ENCODE measurements around the gene NUP85.
"Not testable (repeated sequence)": the region's sequence is repeated elsewhere in the genome, so short reads cannot be mapped to it uniquely, and the experiment has no call there.

Gene NUP85

DNA sequence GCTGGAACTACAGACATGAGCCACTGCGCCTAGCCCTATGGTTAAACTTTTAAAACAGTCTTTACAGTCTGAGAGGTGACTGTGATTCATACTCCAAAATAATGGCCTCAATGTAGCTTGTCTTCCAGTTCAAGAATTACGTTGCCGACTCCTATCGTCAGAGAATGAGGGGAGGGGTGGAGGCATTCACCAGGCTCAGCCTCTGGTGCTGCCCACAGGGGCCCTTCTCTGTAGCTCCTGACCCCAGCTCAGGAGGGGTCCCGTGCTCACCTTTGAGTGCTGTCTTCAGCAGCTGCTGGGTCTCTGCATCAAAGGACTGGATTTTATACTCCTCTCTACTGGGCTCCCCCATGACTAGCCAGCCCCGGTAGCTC lies 64.4 kb downstream of the NUP85 start:
- peak; percentile 75 for DNase-seq

- DNase-seq: peak; percentile 85
Measured at GRCh38 chr17:75270218-75270965, 64.9 kb downstream of the NUP85 start.

DNA sequence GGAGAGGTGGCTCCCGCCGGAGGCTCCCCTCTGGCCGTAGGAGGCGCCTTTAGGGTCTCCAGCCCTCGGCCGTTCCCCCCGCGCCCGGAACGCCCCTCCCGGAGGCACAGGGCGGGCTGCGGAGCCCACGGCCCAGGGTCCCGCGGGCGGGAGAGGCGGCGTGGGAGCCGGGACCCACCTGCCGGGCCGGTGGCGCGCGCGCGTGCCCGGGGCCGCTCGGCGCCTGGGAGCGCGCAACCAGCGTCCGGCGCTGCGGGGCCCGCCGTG lies 65.4 kb downstream of the NUP85 start, which contains the start of gene MIF4GD:
MIF4GD (minus strand) TSS at position 266 of the 267 bp plus-strand sequence. CDS start 1,036 bp downstream, outside the sequence.
- no peak for DNase-seq

DNA sequence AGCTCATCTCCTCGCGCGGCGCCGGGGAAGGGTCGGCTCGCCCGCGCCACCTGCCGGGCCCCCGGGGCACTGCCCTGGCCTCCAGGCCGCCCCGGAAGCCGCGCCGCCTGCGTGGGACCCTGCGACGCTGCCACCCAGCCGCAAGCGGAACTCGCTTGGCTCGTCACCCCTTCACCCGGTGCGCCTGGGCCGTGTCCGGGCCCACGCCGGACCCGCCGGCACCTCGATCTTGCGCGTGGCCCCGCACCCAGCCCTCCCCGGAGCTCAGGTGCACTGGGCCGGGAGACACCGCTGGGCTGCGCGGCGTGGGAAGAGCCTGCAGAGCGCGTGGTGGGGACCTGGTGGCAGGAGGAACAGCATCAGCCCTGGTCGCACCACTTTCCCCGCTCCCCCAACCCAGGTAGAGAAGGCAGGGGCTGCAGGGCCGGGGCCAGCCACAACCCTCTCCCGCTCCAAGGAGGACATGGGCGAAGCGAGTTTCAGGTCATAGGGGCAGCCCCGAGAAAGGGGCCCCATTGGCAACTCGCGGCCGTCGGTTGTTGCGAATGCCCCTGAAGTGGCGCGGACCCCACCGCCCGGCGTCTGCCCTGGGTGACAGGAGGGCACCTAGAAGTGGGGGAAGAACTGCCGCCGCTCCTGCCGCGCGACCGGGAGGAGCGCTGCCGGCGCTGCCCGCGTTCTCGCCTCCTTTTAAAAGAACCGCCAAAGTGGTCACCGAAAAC lies 65.9 kb downstream of the NUP85 start:
- peak; percentile 94 for DNase-seq

- DNase-seq: peak; percentile 45
Measured at GRCh38 chr17:75271955-75272847, 66.7 kb downstream of the NUP85 start.

DNA sequence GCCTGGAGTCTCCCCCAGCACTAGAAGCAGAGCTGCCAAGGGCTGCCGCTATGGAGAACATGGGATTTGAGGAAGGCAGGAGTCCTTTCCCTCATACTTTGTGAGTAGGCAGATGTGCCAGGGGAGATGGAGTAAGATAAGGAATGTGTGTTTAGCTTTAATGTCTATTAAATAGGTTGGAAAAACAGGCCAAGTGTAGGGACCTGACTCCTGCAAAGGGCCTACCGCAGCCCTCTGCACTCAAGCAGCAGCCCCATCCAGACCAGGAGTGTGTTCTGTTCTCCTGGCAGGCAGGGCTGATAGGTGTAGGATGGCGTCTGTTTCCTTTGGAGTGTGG lies 67.3 kb downstream of the NUP85 start:
- no peak for DNase-seq

DNA sequence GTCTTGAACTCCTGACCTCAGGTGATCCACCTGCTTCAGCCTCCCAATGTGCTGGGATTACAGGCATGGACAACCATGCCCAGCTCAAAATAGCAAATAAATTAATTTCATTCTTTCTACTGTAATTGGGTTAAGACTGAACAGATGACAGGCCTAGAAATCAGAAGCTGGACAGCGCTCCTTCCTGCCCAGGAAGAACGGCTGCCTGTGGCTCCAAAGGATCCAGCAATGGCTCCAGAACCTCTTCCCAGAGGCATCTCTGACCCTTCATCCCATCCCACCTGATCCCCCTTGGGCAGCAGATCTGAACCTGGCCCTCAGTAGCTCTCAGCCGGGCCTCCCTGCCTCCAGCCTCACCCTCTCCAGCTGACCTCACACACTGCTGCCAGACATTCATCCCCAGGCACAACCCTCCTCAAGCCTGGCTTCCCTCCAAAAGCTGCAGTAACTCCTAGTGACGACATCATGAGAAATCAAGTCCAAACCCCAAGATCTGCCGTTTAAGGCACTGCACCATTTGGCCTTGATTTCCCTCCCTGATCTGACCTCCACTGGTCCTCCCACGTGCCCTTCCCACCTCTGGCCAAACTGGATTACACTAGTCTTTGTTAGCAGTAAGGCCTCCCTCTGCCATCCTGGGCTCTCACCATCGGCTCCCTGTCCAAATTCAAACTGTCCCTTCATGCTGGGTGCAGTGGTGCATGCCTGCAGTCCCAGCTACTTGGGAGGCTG lies 68.7 kb downstream of the NUP85 start:
- no peak for DNase-seq

GRCh38 chr17:75277664-75278071 lies 72.2 kb downstream of the NUP85 start:
- no peak for DNase-seq

DNA sequence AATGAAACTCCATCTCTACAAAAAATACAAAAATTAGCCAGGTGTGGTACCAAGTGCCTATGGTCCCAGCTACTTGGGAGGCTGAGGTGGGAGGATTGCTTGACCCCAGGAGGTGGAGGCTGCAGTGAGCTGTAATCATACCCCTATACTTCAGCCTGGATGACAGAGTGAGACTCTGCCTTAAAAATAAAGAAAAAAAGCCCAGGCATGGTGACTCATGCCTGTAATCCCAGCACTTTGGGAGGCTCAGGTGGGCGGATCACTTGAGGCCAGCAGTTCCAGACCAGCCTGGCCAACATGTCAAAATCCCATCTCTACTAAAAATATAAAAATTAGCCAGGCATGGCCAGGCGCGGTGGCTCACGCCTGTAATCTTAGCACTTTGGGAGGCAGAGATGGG lies 74.7 kb downstream of the NUP85 start:
- not testable (repeated sequence) for DNase-seq

- DNase-seq: no peak
Measured at GRCh38 chr17:75285123-75285522, 79.6 kb downstream of the NUP85 start.
